HG03521 (cell line): ENCODE measurements around the gene BCHE.

Experiments
- ATAC-seq: cut with Tn5 transposase; IDR thresholded peaks from one replicate; pipeline ENCODE4 v1.9.1; 2021; ENCODE audit warnings: mild to moderate bottlenecking, moderate library complexity; ENCODE audit not compliant: unreplicated experiment

Gene BCHE

DNA sequence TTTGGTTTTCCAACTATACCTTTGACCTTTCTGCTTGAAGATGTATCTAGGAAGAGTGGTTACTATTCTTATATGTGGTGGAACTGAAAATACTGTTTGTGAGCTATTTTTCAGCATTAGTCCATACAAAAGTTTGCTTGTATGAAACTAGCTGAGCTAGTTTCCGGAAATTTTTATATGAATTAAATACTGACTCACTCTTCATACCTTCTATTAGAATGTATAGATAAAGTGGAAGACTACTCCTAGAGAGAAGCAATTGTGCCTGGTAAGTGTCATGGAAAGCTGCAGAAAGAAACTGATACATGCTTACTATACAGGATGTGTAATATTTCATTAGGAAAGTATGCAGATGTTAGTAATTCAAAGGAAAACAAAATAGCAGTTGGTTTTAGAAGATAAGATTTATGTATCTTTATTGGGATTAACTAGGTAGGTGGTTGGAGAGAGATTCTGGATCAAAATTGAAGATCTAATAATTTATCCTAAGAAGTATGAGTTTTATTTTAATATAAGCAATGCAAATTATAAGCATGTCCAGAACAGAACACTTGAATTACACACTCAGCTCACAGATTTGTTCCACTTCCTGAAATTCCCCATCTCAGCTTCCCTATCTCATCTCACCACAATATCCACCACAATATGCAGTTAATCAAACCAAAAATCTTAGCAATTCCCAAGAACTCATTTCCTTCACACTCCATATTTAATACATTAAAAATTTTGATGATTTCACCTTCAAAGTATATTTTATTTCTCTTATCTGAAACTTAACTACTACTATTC, 82.8 kb downstream of the BCHE start:
- ATAC-seq, result no peak

DNA sequence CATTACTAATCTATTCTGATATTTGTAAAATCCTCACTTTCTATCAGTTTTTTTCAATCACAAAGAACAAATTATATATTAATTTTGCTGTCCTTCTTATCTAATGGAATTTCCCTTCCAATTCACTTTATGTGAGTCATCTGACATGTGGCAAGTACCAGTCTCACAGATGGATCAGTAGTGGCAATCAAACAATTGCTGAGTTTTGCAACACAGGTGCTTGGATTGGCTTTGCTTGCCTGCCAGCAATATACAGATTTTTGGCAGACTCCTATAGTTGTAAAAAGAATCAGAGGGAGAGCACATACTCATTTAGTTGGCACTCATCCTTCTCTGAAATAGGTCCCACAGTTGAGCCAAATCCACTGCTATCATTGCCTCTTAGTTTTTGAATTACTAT, 83.7 kb downstream of the BCHE start:
- no peak for ATAC-seq

DNA sequence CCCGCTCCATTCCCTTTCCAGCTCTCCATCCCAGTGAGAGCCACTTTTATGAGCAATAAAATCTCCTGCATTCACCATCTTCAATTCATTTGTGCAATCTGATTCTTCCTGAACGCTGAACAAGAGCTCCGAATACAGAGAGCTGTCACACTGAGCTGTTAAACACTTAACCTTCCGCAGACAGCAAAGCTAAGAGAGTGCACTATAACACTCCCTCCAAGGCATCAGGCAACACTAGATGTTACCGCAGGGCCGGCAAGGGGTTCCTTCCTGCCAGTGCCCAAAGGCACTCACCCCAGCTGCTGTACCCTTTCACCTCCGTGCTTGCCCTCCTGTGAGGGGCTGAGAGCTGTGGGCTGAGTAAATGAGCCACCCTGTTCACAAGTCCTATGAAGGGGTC, 85.6 kb downstream of the BCHE start:
- ATAC-seq, result no peak

DNA sequence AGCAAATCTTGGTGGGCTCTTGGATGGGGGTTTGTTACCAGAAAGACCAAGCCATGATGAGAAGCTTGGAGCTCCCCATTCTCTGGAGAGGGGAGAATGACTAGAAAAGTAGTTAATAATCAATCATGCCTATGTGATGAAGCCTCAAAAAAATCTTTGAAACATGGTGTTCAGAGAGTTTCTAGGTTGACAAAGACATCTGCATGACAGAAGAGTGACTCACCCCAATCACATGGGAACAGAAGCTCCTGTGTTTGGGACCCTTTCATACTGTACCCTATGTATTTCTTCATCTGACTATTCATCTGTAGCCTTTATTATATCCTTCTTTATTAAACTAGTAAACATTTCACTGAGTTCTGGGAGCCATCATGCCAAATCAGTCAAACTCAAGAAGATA, 87.4 kb downstream of the BCHE start:
- ATAC-seq, result no peak

DNA sequence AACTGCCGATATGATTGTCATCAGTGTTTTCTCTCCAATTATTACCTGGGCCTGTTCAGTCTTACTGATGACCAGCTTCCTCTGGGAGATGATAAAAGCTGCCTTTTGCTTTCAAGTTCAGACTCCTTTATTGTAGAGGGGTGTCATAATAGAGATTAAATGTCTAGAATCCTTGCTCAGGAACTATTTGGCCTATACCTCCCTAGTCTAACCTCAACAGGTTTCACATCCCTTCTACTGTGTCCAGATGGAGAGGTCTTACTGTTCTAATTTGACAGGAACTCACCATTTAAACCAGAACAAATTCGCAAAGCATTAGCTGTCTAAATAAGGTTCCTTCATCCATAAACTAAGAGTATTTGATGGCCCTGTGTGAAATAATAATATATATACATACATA, 88.0 kb downstream of the BCHE start:
- ATAC-seq, result no peak

DNA sequence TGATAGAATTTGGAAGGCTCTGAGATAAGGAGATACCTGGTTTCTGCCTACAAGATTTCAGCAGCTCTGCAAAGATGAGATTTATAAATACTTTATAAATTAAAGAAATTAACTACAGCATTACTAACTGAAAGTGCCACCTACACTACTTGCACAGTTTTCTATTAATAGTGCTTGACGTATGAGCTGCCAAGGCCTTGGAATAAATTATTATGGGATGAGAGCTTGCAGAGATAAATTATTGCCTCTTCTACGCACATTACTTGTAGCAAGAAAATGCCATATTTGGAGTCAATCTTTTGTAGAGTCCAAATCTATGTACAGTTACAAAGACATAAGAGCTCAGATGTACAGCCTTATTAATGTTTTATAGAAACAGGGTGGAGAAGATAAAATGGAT, 89.1 kb downstream of the BCHE start:
- ATAC-seq, result no peak

- ATAC-seq, result no peak
Measured at GRCh38 chr3:165746874-165747273, 90.3 kb downstream of the BCHE start.

DNA sequence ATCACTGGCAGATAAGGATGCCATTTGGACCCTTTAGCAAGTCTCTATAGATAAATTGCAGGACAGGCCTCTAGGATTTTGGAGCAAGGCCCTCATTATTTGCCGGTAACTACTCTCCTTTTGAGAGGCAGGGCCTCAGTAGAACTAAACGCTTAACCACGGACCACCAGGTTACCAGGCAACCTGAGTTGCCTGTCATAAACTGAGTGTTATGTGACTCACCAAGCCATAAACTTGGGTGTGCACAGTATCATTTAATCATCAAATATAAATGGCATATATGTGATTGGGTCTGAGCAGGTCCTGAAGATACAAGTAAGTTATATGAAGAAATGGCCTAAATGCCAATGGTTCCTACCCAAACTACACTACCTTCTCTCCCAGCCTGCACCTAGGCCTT, 93.2 kb downstream of the BCHE start:
- no peak for ATAC-seq

GRCh38 chr3:165742351-165742750, 94.9 kb downstream of the BCHE start:
- no peak for ATAC-seq

GRCh38 chr3:165729756-165730155, 107.5 kb downstream of the BCHE start:
- no peak for ATAC-seq

DNA sequence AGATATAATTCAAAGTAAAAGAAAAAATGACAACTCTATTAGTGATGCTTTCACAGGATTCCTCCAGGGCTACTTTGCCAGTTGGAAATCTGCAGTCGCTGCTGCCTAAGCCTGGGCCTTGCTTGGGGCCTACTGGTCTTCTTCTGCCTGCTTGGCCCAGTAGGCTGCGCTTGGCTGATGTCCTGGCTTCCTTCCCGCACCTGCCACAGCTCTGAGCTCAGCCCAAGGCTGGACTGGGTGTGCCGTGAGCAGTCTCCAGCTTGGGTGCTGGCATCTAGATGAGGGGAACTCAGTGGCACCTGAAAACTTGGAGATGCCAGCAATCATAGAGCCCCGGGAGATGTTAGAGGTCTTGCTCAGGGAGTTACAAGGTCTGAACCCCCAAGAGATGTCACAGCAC, 108.3 kb downstream of the BCHE start:
- ATAC-seq, result no peak

DNA sequence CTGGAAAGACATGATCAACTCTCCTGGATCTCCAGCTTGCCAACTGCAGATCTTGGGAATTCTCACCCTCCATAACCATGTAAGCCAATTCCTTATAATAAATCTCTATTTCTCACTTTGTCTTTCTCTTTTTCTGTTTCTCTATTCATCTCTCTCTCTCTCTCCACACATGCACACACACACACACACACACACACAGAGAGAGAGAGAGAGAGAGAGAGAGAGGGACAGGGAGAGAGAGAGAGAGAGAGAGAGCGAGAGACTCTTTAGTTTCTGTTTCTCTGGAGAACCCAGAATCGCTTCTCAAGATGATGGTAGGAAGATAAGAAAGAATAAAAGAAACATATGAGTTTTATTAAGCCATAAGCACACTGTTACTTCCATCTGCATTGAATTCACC, 111.9 kb downstream of the BCHE start:
- ATAC-seq, result no peak
